Melanocyte of skin (primary cell): ENCODE measurements around the gene COPG2. TPM values are rescaled to one million over a fixed set of nuclear protein-coding genes. Genes with fewer than 3 reads are reported as not detected.

Experiments
- small RNA-seq, 2 donors: library from RNA; depleted of rRNA; stranded (forward); fragments of <200 nt; gene quantifications; one replicate each; pipeline ENCODE3, GENCODE V24; 2012
- total RNA-seq, 2 donors: library from RNA; depleted of rRNA; stranded (reverse); fragments of >200 nt; gene quantifications; 2 replicates each; pipeline ENCODE4 v1.2.3, GENCODE V29; 2012

COPG2 gene
- total RNA-seq = 10 to 100 TPM; 32.3 to 44.7 TPM

DNA sequence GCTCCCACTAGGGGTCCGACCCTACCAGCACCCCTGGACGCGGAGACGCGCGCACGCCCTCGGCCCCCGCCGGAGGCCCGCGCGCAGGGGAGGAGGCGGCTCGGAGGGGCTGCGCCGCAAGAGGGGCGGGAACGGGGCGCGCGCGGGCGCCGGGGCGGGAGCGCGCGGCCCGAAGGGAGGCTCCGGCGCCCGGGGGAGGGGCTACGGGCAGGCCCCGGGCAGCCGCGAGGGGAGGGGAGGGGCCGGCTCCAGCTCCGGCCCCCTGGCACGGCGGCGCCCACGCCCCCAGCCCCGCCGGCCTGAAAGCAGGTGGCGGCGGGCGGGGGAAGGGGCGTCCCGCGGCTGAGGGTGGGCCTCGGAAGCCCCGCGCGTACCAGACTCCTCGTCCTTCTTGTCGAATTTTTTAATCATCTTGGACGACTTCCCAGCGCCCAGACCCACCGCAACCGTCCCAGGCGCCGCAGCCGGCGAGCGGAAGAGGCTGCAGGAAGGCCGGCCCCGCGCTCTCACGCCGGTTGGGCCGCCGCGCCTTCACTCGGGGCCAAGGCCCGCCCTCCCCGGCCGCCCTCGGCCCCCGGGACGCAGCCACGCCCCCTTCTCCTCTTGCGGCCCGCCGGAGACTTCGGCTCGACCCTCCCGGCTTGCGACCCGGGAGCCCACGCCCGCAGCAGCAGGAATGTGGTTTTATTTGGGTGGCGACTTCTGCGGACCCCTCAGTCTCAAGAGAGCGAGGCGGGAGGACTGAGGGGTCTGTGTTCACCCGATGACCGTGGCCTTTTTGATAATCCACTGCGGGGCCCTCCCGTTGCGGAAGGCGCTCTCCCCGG, at the start of gene COPG2:
TSS of gene COPG2 (minus strand) at position 491 of the 827 bp plus-strand sequence. CDS start at position 411, 80 bp downstream.

DNA sequence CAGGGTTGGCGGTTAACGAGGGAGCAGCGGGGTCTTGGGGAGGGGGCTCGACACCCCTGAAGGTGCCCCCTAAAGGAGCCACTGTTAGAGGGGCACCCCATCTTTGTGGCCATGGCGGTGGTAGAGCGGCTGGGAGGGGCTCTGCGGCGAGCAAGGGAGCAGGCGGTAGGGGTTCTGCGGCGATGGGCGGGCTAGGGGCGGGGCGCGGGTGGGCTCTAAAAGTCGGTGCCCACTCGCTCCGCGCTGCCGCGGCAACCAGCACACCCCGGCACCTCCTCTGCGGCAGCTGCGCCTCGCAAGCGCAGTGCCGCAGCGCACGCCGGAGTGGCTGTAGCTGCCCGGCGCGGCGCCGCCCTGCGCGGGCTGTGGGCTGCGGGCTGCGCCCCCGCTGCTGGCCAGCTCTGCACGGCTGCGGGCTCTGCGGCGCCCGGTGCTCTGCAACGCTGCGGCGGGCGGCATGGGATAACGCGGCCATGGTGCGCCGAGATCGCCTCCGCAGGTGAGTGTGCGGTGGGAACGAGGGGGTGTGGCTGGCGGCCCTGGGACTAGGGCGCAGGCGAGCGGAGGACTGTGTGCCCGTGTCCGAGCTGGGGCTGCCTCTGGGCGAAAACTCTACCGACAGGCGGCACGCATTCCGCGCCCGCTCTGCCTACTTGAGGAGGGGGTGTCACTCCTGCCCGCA, 176.6 kb downstream of the COPG2 start, which contains the start of gene MEST:
TSS of gene MEST (plus strand) at position 245 of the 682 bp plus-strand sequence. CDS start at position 474, 229 bp downstream.

Small RNAs within 50 kb of the gene (small RNA-seq; reads per million reads assigned to genes)
- gene MIR335 (0 reads per million in 2 donors), gene RF02148 (0 reads per million in 2 donors), gene RF02149 (0 reads per million in 2 donors), gene RF02150 (0 reads per million in 2 donors), gene RNA5SP246 (1.3 to 2.6 reads per million in 2 donors)

Other genes with a start within 250 kb of the COPG2 start
- gene CEP41, start 227.7 kb downstream of the COPG2 start, total RNA-seq = 10 to 100 TPM; 18.6 to 23.0 TPM
- gene MEST, start 176.7 kb downstream of the COPG2 start, total RNA-seq = 1 to 10 TPM; 1.3 to 1.7 TPM
- gene TSGA13, start 17.8 kb upstream of the COPG2 start, total RNA-seq = not detected
- gene KLF14, start 65.5 kb upstream of the COPG2 start, total RNA-seq = under 1 TPM in 1 of 2 donors, not detected in 1; under 0.01 TPM